NT2/D1 (cell line): ENCODE measurements around the gene ARHGAP45.

Experiments
- SUZ12 ChIP-seq: IDR thresholded peaks from 2 replicates; pipeline ENCODE4 v1.6.1; 2011; ENCODE audit not compliant: insufficient read length, insufficient read depth; ENCODE audit errors: extremely low read depth
- YY1 ChIP-seq: IDR thresholded peaks from 2 replicates; pipeline ENCODE4 v1.6.1; 2011; ENCODE audit not compliant: insufficient read length, insufficient read depth
- ZNF274 ChIP-seq: IDR thresholded peaks from 2 replicates; pipeline ENCODE4 v1.6.1; 2011; ENCODE audit warnings: mild to moderate bottlenecking, low read depth, low read length

GRCh38 chr19:1131718-1132551 is 65.0 kb downstream of the ARHGAP45 start:
- TF ChIP-seq ZNF274: no peak
- no peak for TF ChIP-seq YY1
- no peak for TF ChIP-seq SUZ12
